ENCODE measurements around the gene RFPL3.
"Not testable (repeated sequence)": the region's sequence is repeated elsewhere in the genome, so short reads cannot be mapped to it uniquely, and the experiment has no call there.

The RFPL3 gene

GRCh38 chr22:32331236-32331917 is 26.3 kb upstream of the RFPL3 start:
- no peaks in the 10 kb centered on the region for H3K9me3 ChIP-seq (ENCODE audit: control insufficient read depth, insufficient read depth, low read length)
- no peaks in the 10 kb centered on the region; the same call in 1 of the 2 replicates for H3K27me3 ChIP-seq (ENCODE audit: control insufficient read depth, insufficient read depth, low read length)
- H3K36me3 ChIP-seq (ENCODE audit: control insufficient read depth, insufficient read depth, low read length): no peaks in the 10 kb centered on the region
- H3K4me1 ChIP-seq (ENCODE audit: control insufficient read depth, insufficient read depth, low read length): peaks cover 9% of the 10 kb centered on the region
- H3K4me3 ChIP-seq (ENCODE audit: low read depth, low read length): no peak overlapping the region
- no peak overlapping the region for H3K27ac ChIP-seq (ENCODE audit: low read depth, low read length)
- no peak overlapping the region for H3K9ac ChIP-seq (ENCODE audit: low read depth, low read length)

- no peak overlapping the region for H3K27ac ChIP-seq (ENCODE audit: low read depth, low read length)
- H3K4me3 ChIP-seq (ENCODE audit: low read depth, low read length): no peak overlapping the region
- H3K36me3 ChIP-seq (ENCODE audit: control insufficient read depth, insufficient read depth, low read length): no peaks in the 10 kb centered on the region
- no peak overlapping the region for H3K9ac ChIP-seq (ENCODE audit: low read depth, low read length)
- no peaks in the 10 kb centered on the region; the same call in 1 of the 2 replicates for H3K27me3 ChIP-seq (ENCODE audit: control insufficient read depth, insufficient read depth, low read length)
- H3K4me1 ChIP-seq (ENCODE audit: control insufficient read depth, insufficient read depth, low read length): peaks cover 12% of the 10 kb centered on the region
- H3K9me3 ChIP-seq (ENCODE audit: control insufficient read depth, insufficient read depth, low read length): no peaks in the 10 kb centered on the region
Measured at GRCh38 chr22:32331918-32332725, 25.5 kb upstream of the RFPL3 start.

- Histone ChIP-seq H3K9me3 (ENCODE audit: control insufficient read depth, insufficient read depth, low read length) (no peaks in the 10 kb centered on the region), H3K27me3 (ENCODE audit: control insufficient read depth, insufficient read depth, low read length) (no peaks in the 10 kb centered on the region; the same call in 1 of the 2 replicates)
Measured at GRCh38 chr22:32333141-32333768, 24.4 kb upstream of the RFPL3 start.

GRCh38 chr22:32333769-32334659 is 23.7 kb upstream of the RFPL3 start:
- Histone ChIP-seq H3K9me3 (ENCODE audit: control insufficient read depth, insufficient read depth, low read length) (no peaks in the 10 kb centered on the region), H3K4me3 (ENCODE audit: low read depth, low read length) (no peak overlapping the region), H3K9ac (ENCODE audit: low read depth, low read length) (no peak overlapping the region), H3K4me1 (ENCODE audit: control insufficient read depth, insufficient read depth, low read length) (peaks cover 12% of the 10 kb centered on the region), H3K27ac (ENCODE audit: low read depth, low read length) (no peak overlapping the region), H3K36me3 (ENCODE audit: control insufficient read depth, insufficient read depth, low read length) (no peaks in the 10 kb centered on the region), H3K27me3 (ENCODE audit: control insufficient read depth, insufficient read depth, low read length) (no peaks in the 10 kb centered on the region; the same call in 1 of the 2 replicates)

More at GRCh38 chr22:32333141-32333768, 24.4 kb upstream of the RFPL3 start:
- Histone ChIP-seq H3K4me3 (ENCODE audit: low read depth, low read length) (no peak overlapping the region), H3K9ac (ENCODE audit: low read depth, low read length) (no peak overlapping the region), H3K4me1 (ENCODE audit: control insufficient read depth, insufficient read depth, low read length) (peaks cover 12% of the 10 kb centered on the region), H3K27ac (ENCODE audit: low read depth, low read length) (no peak overlapping the region), H3K36me3 (ENCODE audit: control insufficient read depth, insufficient read depth, low read length) (no peaks in the 10 kb centered on the region)

- Histone ChIP-seq H3K36me3 (ENCODE audit: control insufficient read depth, insufficient read depth, low read length) (no peaks in the 10 kb centered on the region), H3K27me3 (ENCODE audit: control insufficient read depth, insufficient read depth, low read length) (no peaks in the 10 kb centered on the region; the same call in 1 of the 2 replicates), H3K27ac (ENCODE audit: low read depth, low read length) (no peak overlapping the region), H3K9me3 (ENCODE audit: control insufficient read depth, insufficient read depth, low read length) (no peaks in the 10 kb centered on the region), H3K9ac (ENCODE audit: low read depth, low read length) (no peak overlapping the region), H3K4me3 (ENCODE audit: low read depth, low read length) (no peak overlapping the region), H3K4me1 (ENCODE audit: control insufficient read depth, insufficient read depth, low read length) (peaks cover 12% of the 10 kb centered on the region)
Measured at GRCh38 chr22:32334660-32335365, 22.9 kb upstream of the RFPL3 start.

GRCh38 chr22:32335471-32335870 is 22.2 kb upstream of the RFPL3 start:
- Histone ChIP-seq H3K36me3 (ENCODE audit: control insufficient read depth, insufficient read depth, low read length) (no peaks in the 10 kb centered on the region), H3K4me3 (ENCODE audit: low read depth, low read length) (no peak overlapping the region), H3K27me3 (ENCODE audit: control insufficient read depth, insufficient read depth, low read length) (no peaks in the 10 kb centered on the region; the same call in 1 of the 2 replicates), H3K9me3 (ENCODE audit: control insufficient read depth, insufficient read depth, low read length) (no peaks in the 10 kb centered on the region), H3K4me1 (ENCODE audit: control insufficient read depth, insufficient read depth, low read length) (peaks cover 12% of the 10 kb centered on the region), H3K9ac (ENCODE audit: low read depth, low read length) (no peak overlapping the region), H3K27ac (ENCODE audit: low read depth, low read length) (no peak overlapping the region)

GRCh38 chr22:32336121-32336603 is 21.5 kb upstream of the RFPL3 start:
- Histone ChIP-seq H3K9me3 (ENCODE audit: control insufficient read depth, insufficient read depth, low read length) (no peaks in the 10 kb centered on the region), H3K27me3 (ENCODE audit: control insufficient read depth, insufficient read depth, low read length) (no peaks in the 10 kb centered on the region; the same call in none of the 2 replicates), H3K4me1 (ENCODE audit: control insufficient read depth, insufficient read depth, low read length) (peaks cover 12% of the 10 kb centered on the region), H3K4me3 (ENCODE audit: low read depth, low read length) (no peak overlapping the region), H3K9ac (ENCODE audit: low read depth, low read length) (no peak overlapping the region), H3K27ac (ENCODE audit: low read depth, low read length) (no peak overlapping the region), H3K36me3 (ENCODE audit: control insufficient read depth, insufficient read depth, low read length) (no peaks in the 10 kb centered on the region)

- no peaks in the 10 kb centered on the region; the same call in none of the 2 replicates for H3K27me3 ChIP-seq (ENCODE audit: control insufficient read depth, insufficient read depth, low read length)
- H3K9ac ChIP-seq (ENCODE audit: low read depth, low read length): no peak overlapping the region
- H3K4me1 ChIP-seq (ENCODE audit: control insufficient read depth, insufficient read depth, low read length): peaks cover 12% of the 10 kb centered on the region
- no peak overlapping the region for H3K27ac ChIP-seq (ENCODE audit: low read depth, low read length)
- H3K36me3 ChIP-seq (ENCODE audit: control insufficient read depth, insufficient read depth, low read length): no peaks in the 10 kb centered on the region
- no peak overlapping the region for H3K4me3 ChIP-seq (ENCODE audit: low read depth, low read length)
- H3K9me3 ChIP-seq (ENCODE audit: control insufficient read depth, insufficient read depth, low read length): no peaks in the 10 kb centered on the region
Measured at GRCh38 chr22:32336771-32337424, 20.8 kb upstream of the RFPL3 start.

- not testable (repeated sequence) for H3K9me3 ChIP-seq (ENCODE audit: control insufficient read depth, insufficient read depth, low read length); H3K4me3 ChIP-seq (ENCODE audit: low read depth, low read length); H3K27ac ChIP-seq (ENCODE audit: low read depth, low read length); H3K9ac ChIP-seq (ENCODE audit: low read depth, low read length); H3K27me3 ChIP-seq (ENCODE audit: control insufficient read depth, insufficient read depth, low read length); H3K36me3 ChIP-seq (ENCODE audit: control insufficient read depth, insufficient read depth, low read length)
- H3K4me1 ChIP-seq (ENCODE audit: control insufficient read depth, insufficient read depth, low read length): peaks cover 12% of the 10 kb centered on the region
Measured at GRCh38 chr22:32337425-32337824, 20.2 kb upstream of the RFPL3 start.

Data from HUES48 (cell line).